Panc1 (cell line): ENCODE data around the gene DYNC2LI1. TPM values are rescaled to one million over a fixed set of nuclear protein-coding genes. Genes with fewer than 3 reads are reported as not detected.

Source experiments
- ATAC-seq: fragments of 200-7000 bp; cut with Tn5 transposase; 2 replicates; pipeline ENCODE4 v1.9.1; 2020; ENCODE audit warnings: mild to moderate bottlenecking, moderate library complexity
- BruUV-seq: library from RNA; stranded (reverse); fragments of 400-500 nt; replicated peaks from 2 replicates; lab custom pipeline; 2021; lab: Mats Ljungman, UMichigan
- CTCF ChIA-PET: fragments of 300-600 bp; sonication (Branson Sonifier 250); formaldehyde crosslinking; loops from one replicate; lab custom pipeline; 2022; ENCODE audit warnings: antibody characterized with exemption; lab: Charles Lee
- POLR2A ChIA-PET: fragments of 300-600 bp; sonication (Branson Sonifier 250); formaldehyde crosslinking; loops from one replicate; lab custom pipeline; 2022; ENCODE audit warnings: antibody characterized with exemption; lab: Charles Lee
- DNase-seq: peaks from one replicate; pipeline ENCODE4 v3.0.0-alpha.2; 2010; ENCODE audit warnings: low read depth, low spot score
- H3K27ac ChIP-seq: 2 replicates; pipeline ENCODE4 v1.5.1; 2011; ENCODE audit warnings: mild to moderate bottlenecking, low read length, inconsistent platforms
- H3K27me3 ChIP-seq: fragments of 200-500 bp; sonication (Bioruptor generic); 2 replicates; pipeline ENCODE4 v1.6.0; 2014; ENCODE audit warnings: low read length, inconsistent platforms; ENCODE audit not compliant: control insufficient read depth, insufficient read depth
- H3K36me3 ChIP-seq: fragments of 200-500 bp; sonication (Bioruptor generic); 2 replicates; pipeline ENCODE4 v1.5.1; 2014; ENCODE audit warnings: inconsistent platforms, mild to moderate bottlenecking, low read length, moderate library complexity; ENCODE audit not compliant: control insufficient read depth, insufficient read depth
- H3K4me1 ChIP-seq: 2 replicates; pipeline ENCODE4 v1.5.1; 2011; ENCODE audit warnings: inconsistent platforms, mild to moderate bottlenecking, low read length, moderate library complexity; ENCODE audit not compliant: control insufficient read depth, insufficient read depth
- H3K4me3 ChIP-seq, 2 experiments: 2 replicates each; pipeline ENCODE4 v1.5.1; 2011 to 2012; ENCODE audit warnings: low read depth in 2 of 2, low read length in 2 of 2, mild to moderate bottlenecking in 2 of 2, inconsistent platforms in 1 of 2, moderate library complexity in 1 of 2
- H3K9me3 ChIP-seq: fragments of 200-500 bp; sonication (Bioruptor generic); 2 replicates; pipeline ENCODE4 v1.5.1; 2014; ENCODE audit warnings: low read depth, mild to moderate bottlenecking, inconsistent platforms, low read length, moderate library complexity; ENCODE audit not compliant: control insufficient read depth, insufficient read depth
- POLR2AphosphoS5 ChIP-seq: IDR thresholded peaks from 2 replicates; pipeline ENCODE4 v1.6.1; 2012; ENCODE audit warnings: mild to moderate bottlenecking, low read depth, low read length, moderate library complexity
- REST ChIP-seq, 2 experiments: IDR thresholded peaks; 2 replicates each; pipeline ENCODE4 v1.6.1; 2011 to 2012; ENCODE audit warnings: low read depth in 2 of 2, control low read depth in 1 of 2, low read length in 1 of 2, mild to moderate bottlenecking in 1 of 2, moderate library complexity in 1 of 2; ENCODE audit not compliant: insufficient read depth in 1 of 2
- SIN3A ChIP-seq: IDR thresholded peaks from 2 replicates; pipeline ENCODE4 v1.6.1; 2012; ENCODE audit warnings: low read depth, mild to moderate bottlenecking, low read length, moderate library complexity, borderline replicate concordance; ENCODE audit not compliant: insufficient read depth
- TCF7L2 ChIP-seq: IDR thresholded peaks from 2 replicates; pipeline ENCODE4 v1.6.1; 2011; ENCODE audit warnings: mild to moderate bottlenecking, low read depth, low read length, inconsistent platforms
- in situ Hi-C: cut with HindIII; loops from 2 replicates; pipeline ENCODE4 v1.10.0; 2016; ENCODE audit warnings: low sequenced_read_pairs, low pct_unique_long_range_greater_than_20kb
- intact Hi-C: fragments of 100-400 bp; cut with micrococcal nuclease; formaldehyde crosslinking; loops from one replicate; pipeline ENCODE4 v1.10.0; 2022; ENCODE audit not compliant: unreplicated experiment
- total RNA-seq: library from RNA; stranded (reverse); gene quantifications from one replicate; pipeline ENCODE4 v1.2.1, GENCODE V29; 2021; ENCODE audit not compliant: unreplicated experiment
- TF ChIP-seq, protein P1 (sequence below): fragments of 450-650 bp; IDR thresholded peaks from 2 replicates; pipeline ENCODE4 v1.5.1; 2017; ENCODE audit warnings: mild to moderate bottlenecking

DYNC2LI1 gene
- total RNA-seq, 1 experiment from 2014 or later: 8.5 TPM

DNA sequence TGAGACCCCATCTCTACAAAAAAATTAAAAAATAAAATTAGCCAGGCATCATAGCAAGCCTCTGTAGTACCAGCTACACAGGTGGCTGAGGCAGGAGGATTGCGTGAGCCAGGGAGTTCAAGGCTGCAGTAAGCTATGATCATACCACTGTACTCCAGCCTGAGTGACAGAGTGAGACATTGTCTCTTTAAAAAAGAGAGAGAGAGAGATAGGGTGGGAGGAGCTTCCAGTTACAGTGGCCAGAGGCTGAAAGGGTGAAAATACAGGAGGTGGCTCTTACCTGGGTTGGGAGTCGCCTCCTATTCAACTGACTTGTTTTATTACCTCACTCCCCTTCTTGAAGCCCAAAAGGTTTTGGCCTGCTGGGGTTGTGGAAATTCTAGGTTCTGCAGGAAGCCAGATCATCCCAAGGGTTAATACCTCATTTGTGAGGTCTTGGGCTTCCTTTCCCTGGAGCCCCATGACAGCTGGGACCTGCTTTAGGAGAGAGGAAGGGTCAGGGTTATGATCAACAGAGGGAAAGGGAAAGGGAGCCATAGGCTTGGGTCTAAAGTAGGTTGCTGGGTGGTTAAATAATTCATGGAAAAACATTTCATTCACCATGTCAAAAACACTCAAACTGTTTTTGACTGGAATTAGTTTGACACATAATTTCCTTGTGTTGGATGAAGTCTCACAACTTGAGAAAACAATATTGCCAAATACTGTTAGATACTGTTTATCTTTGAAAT lies 17.4 kb downstream of the DYNC2LI1 start:
- DNase-seq (no peak), ATAC-seq (no peak)
- H3K4me3 ChIP-seq: no peak overlapping the region
- in situ Hi-C loops: no loop called here
- no peaks in the 10 kb centered on the region for H3K36me3 ChIP-seq
- H3K9me3 ChIP-seq: no peaks in the 10 kb centered on the region
- POLR2A ChIA-PET: no interaction called here
- BruUV-seq: no TSS peak
- TF ChIP-seq, protein P1, sequence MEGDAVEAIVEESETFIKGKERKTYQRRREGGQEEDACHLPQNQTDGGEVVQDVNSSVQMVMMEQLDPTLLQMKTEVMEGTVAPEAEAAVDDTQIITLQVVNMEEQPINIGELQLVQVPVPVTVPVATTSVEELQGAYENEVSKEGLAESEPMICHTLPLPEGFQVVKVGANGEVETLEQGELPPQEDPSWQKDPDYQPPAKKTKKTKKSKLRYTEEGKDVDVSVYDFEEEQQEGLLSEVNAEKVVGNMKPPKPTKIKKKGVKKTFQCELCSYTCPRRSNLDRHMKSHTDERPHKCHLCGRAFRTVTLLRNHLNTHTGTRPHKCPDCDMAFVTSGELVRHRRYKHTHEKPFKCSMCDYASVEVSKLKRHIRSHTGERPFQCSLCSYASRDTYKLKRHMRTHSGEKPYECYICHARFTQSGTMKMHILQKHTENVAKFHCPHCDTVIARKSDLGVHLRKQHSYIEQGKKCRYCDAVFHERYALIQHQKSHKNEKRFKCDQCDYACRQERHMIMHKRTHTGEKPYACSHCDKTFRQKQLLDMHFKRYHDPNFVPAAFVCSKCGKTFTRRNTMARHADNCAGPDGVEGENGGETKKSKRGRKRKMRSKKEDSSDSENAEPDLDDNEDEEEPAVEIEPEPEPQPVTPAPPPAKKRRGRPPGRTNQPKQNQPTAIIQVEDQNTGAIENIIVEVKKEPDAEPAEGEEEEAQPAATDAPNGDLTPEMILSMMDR: no peak
- TF ChIP-seq POLR2AphosphoS5 (no peak), REST (IDR thresholded peaks at IDR 0.05; ENCODE audit: insufficient read depth in 1 of 2, low read depth in 2 of 2, low read length in 1 of 2) (no peak), SIN3A (no peak), TCF7L2 (no peak)
- CTCF ChIA-PET: no interaction called here
- intact Hi-C loops: no loop called here
- no peak overlapping the region for H3K27ac ChIP-seq
- no peaks in the 10 kb centered on the region for H3K4me1 ChIP-seq
- H3K27me3 ChIP-seq: no peaks in the 10 kb centered on the region

- H3K36me3 ChIP-seq: no peaks in the 10 kb centered on the region
- no peak for ATAC-seq
- H3K27ac ChIP-seq: no peak overlapping the region
- ChIA-PET CTCF (no interaction called here), POLR2A (no interaction called here)
- BruUV-seq: no TSS peak
- H3K27me3 ChIP-seq: no peaks in the 10 kb centered on the region
- no peaks in the 10 kb centered on the region for H3K4me1 ChIP-seq
- no peak for DNase-seq
- H3K4me3 ChIP-seq: no peak overlapping the region
- H3K9me3 ChIP-seq: no peaks in the 10 kb centered on the region
- in situ Hi-C loops: no loop called here
- TF ChIP-seq REST (IDR thresholded peaks at IDR 0.05; ENCODE audit: insufficient read depth in 1 of 2, low read depth in 2 of 2, low read length in 1 of 2) (no peak), SIN3A (no peak), TCF7L2 (no peak), POLR2AphosphoS5 (no peak)
- TF ChIP-seq, protein P1: no peak
- intact Hi-C loops: no loop called here
Observed at GRCh38 chr2:43792653-43793052, 18.8 kb downstream of the DYNC2LI1 start.
